NCI-H446 treated with DMSO at 0.1 percent for 48 hours (cell line): ENCODE results near the gene ABCF1.

Experiments used
- DNase-seq: peaks from one replicate; lab custom pipeline; 2025; lab: John Stamatoyannopoulos, UW

The ABCF1 gene

GRCh38 chr6:30557683-30557981 lies 13.6 kb upstream of the ABCF1 start:
- no peak for DNase-seq

GRCh38 chr6:30560930-30561329 lies 10.3 kb upstream of the ABCF1 start:
- no peak for DNase-seq

- no peak for DNase-seq
These were observed 8.5 kb upstream of the ABCF1 start for GRCh38 chr6:30562470-30563425.

GRCh38 chr6:30564114-30564513 lies 7.1 kb upstream of the ABCF1 start:
- DNase-seq = no peak

- no peak for DNase-seq
These were observed 5.5 kb upstream of the ABCF1 start for GRCh38 chr6:30565772-30566171.

- no peak for DNase-seq
These were observed 3.0 kb upstream of the ABCF1 start for GRCh38 chr6:30568245-30568644.

DNA sequence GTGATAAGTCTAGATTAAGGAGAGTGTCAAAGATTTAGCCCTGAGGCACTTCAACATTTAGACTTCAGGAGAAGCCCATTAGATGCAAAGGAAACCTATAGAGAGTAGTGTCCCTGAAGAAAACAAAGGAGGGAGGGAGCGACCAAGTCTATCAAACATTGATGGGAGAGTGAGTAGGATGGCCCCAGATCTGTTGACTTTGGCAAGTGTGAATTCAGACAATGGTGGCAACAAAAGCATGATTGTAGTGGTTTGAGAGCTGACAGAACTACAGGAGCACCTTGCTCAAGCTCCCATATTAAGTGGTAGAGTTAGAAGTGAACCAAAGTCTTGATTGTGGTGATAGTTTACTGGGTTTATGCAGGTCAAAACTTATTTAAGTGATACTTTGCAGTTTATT lies 979 bp upstream of the ABCF1 start:
- DNase-seq = no peak

DNA sequence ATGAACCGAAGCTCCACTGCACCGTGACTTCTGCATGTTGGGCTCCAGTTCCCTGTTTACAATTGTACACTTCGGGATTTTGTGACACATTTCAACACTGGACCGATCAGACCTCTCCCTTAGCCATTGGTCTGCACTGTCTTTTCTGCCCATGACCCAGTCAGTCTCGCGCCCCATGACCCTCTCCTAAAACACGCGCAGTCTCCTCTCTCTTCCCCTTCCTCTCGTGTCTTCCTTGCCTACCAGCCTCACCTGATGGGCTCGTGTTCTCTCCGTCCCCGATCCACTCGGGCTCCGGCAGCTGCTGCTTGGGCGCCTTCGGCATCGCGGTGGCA lies 535 bp upstream of the ABCF1 start:
- DNase-seq = no peak

GRCh38 chr6:30571762-30572082 lies 480 bp downstream of the ABCF1 start:
- DNase-seq = no peak

- no peak for DNase-seq
These were observed 906 bp downstream of the ABCF1 start for GRCh38 chr6:30572148-30572547.

- DNase-seq = no peak
These were observed 1.9 kb downstream of the ABCF1 start for GRCh38 chr6:30573113-30573512.

DNA sequence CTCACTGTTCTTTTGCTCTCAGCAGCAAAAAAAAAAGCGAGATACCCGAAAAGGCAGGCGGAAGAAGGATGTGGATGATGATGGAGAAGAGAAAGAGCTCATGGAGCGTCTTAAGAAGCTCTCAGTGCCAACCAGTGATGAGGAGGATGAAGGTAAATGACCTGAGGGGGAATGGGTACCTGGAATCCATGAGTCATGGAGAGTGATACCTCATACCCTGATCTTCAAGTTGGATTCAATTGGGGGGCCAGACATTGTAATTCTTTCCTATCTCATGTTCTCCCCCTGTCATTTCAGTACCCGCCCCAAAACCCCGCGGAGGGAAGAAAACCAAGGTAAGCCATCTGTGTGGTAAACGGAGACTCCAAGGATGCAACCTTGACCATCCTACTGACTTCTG lies 6.8 kb downstream of the ABCF1 start:
- no peak for DNase-seq

GRCh38 chr6:30583921-30584320 lies 12.7 kb downstream of the ABCF1 start:
- DNase-seq = no peak

DNA sequence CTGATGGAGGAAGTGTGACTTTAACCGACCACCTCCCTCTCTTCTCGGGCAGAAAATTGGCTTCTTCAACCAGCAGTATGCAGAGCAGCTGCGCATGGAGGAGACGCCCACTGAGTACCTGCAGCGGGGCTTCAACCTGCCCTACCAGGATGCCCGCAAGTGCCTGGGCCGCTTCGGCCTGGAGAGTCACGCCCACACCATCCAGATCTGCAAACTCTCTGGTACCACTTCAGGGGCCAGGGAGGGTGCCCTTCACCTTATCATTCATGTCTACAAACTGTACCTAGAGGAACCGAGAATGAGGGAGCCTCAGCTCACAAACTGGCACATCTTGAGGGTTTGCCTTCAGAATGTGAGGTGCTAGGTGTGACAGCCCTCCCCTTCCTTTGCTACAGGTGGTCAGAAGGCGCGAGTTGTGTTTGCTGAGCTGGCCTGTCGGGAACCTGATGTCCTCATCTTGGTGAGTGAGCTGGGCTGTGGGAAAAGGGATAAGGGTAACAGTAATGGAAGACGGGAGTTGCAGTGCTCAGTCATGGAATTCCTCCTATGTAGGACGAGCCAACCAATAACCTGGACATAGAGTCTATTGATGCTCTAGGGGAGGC lies 18.6 kb downstream of the ABCF1 start:
- DNase-seq = no peak

- DNase-seq = no peak
These were observed 19.3 kb downstream of the ABCF1 start for GRCh38 chr6:30590509-30590908.

DNA sequence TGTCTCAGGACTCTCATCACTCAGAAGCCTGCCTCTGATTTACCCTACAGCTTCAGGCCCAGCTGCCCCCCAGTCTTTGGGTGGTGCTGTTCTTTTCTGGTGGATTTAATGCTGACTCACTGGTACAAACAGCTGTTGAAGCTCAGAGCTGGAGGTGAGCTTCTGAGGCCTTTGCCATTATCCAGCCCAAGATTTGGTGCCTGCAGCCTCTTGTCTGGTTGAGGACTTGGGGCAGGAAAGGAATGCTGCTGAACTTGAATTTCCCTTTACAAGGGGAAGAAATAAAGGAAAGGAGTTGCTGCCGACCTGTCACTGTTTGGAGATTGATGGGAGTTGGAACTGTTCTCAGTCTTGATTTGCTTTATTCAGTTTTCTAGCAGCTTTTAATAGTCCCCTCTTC lies 19.8 kb downstream of the ABCF1 start:
- no peak for DNase-seq

- no peak for DNase-seq
These were observed 21.0 kb downstream of the ABCF1 start for GRCh38 chr6:30592287-30592686.

DNA sequence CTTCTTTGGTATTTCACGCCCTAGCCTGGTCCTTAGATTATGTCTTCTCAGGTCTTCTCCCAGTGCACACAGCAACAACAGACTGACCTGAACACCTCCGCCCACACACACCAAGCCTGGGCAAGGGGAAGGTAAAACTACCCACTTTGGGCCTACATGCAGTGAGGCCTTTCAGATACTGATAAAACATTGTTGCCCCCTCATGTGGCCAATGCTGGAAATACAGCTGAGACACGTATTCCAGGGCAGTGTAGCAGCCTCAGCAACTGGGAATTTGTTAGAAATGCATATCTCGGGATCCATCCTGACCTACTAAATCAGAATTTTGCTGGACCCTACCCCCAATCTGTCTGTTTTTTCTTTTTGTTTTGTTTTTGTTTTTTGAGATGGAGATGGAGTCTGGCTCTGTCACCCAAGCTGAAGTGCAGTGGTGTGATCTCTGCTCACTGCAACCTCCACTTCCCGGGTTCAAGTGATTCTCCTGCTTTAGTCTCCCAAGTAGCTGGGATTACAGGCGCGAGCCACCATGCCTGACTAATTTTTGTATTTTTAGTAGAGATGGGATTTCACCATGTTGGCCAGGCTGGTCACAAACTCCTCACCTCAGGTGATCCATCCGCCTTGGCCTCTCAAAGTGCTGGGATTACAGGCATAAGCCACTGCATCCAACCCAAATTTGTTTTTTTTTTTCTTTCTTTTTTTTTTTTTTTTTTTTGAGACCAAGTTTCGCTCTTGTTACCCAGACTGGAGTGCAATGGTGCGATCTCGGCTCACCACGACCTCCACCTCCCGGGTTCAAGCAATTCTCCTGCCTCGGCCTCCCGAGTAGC lies 26.3 kb downstream of the ABCF1 start:
- peak; percentile 36 for DNase-seq

GRCh38 chr6:30598912-30599624 lies 27.8 kb downstream of the ABCF1 start:
- no peak for DNase-seq

- DNase-seq = no peak
These were observed 28.5 kb downstream of the ABCF1 start for GRCh38 chr6:30599625-30600324.

DNA sequence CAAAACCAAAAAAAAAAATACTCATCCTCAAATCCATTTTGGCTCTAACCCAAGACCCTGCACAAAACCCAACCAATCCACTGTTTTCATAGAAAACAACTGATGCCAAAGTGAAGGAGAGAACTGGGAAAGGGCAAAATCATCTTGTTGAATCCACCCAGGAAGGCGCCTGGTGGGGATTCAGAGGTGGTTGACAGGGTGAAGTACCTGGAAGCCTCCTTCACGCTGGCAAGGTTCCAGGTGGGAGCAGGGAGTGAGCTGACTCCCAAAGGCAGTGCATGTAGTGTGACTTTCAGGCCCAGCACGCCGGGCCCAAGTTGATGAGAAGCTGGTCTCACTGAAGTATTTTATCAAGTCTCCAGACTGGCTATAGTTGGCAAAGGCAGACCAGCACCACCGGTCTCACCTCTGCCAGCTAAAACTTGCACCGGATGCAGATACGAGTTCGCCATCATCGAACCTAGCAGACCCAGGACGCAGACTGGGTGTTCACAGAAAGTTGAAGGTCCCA lies 29.3 kb downstream of the ABCF1 start:
- no peak for DNase-seq

DNA sequence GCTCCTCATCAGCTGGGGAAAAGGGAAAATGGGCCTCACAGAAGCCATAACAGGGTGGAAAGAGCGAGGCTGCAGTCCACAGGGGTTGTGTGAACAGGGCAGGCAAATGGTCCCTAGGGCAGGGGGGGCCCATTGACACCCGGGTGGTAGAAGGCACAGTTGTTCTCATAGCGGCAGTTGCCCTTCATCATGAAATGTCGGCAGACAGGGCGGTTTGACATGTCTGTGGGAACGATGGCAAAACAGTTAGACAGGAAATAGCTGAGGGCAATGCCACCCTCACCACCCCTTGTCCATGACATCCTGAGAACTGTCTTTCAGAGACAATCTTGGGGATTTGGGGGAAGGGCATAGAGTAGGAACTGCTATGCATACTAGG lies 30.2 kb downstream of the ABCF1 start:
- DNase-seq = no peak
